Measurements from ENCODE around the gene CASQ1.

DNA sequence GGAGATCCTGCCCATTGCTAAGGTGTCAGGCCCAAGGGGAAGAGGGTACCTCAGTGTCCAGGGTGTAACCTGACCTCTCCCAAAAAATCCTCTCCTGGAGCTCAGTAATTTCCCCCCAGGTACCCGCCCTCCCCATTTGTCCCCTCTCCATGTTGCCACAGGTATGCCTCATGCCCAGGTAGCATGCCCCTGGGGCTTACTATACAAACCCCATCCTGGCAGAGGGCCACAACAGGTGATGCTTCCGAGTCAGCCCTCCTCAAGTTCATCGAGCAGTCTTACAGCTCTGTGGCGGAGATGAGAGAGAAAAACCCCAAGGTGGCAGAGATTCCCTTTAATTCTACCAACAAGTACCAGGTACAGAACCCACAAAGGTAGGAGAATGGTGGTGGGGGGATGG is 23.3 kb upstream of the CASQ1 start:
- TF ChIP-seq, protein P1, sequence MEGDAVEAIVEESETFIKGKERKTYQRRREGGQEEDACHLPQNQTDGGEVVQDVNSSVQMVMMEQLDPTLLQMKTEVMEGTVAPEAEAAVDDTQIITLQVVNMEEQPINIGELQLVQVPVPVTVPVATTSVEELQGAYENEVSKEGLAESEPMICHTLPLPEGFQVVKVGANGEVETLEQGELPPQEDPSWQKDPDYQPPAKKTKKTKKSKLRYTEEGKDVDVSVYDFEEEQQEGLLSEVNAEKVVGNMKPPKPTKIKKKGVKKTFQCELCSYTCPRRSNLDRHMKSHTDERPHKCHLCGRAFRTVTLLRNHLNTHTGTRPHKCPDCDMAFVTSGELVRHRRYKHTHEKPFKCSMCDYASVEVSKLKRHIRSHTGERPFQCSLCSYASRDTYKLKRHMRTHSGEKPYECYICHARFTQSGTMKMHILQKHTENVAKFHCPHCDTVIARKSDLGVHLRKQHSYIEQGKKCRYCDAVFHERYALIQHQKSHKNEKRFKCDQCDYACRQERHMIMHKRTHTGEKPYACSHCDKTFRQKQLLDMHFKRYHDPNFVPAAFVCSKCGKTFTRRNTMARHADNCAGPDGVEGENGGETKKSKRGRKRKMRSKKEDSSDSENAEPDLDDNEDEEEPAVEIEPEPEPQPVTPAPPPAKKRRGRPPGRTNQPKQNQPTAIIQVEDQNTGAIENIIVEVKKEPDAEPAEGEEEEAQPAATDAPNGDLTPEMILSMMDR (IDR thresholded peaks at IDR 0.05): no peak
- TF ChIP-seq EP300 (IDR thresholded peaks at IDR 0.05) (no peak), POLR2AphosphoS5 (IDR thresholded peaks at IDR 0.05) (no peak), POLR2A (IDR thresholded peaks at IDR 0.05) (no peak)
